Hematopoietic multipotent progenitor cell treated with erythropoietin and hydrocortisone succinate and interleukin-3 and kit ligand, for 4 days (in vitro differentiated cells): Measurements from ENCODE around the gene ANKRD33B.
A peak's percentile ranks its signal among the peaks of the same experiment; 100 is the strongest.

Source experiments
- DNase-seq: peaks from one replicate; pipeline ENCODE4 v3.0.0-alpha.2; 2015

The ANKRD33B gene

GRCh38 chr5:10580531-10581423 lies 16.9 kb downstream of the ANKRD33B start:
- no peak for DNase-seq

GRCh38 chr5:10581424-10581748 lies 17.5 kb downstream of the ANKRD33B start:
- no peak for DNase-seq

- no peak for DNase-seq
Measured at GRCh38 chr5:10581867-10582511, 18.1 kb downstream of the ANKRD33B start.

GRCh38 chr5:10582512-10582897 lies 18.6 kb downstream of the ANKRD33B start:
- DNase-seq, result no peak

GRCh38 chr5:10583663-10584572 lies 20.0 kb downstream of the ANKRD33B start:
- DNase-seq, result no peak

GRCh38 chr5:10584714-10585517 lies 21.0 kb downstream of the ANKRD33B start:
- DNase-seq, result no peak

- DNase-seq, result no peak
Measured at GRCh38 chr5:10585518-10585915, 21.6 kb downstream of the ANKRD33B start.

GRCh38 chr5:10586008-10586407 lies 22.1 kb downstream of the ANKRD33B start:
- no peak for DNase-seq

- no peak for DNase-seq
Measured at GRCh38 chr5:10586555-10586954, 22.7 kb downstream of the ANKRD33B start.

- DNase-seq, result no peak
Measured at GRCh38 chr5:10588109-10588775, 24.4 kb downstream of the ANKRD33B start.

- DNase-seq, result peak; percentile 98
Measured at GRCh38 chr5:10588779-10589447, 25.0 kb downstream of the ANKRD33B start.

GRCh38 chr5:10590226-10590999 lies 26.5 kb downstream of the ANKRD33B start:
- peak; percentile 73 for DNase-seq

GRCh38 chr5:10591159-10591558 lies 27.3 kb downstream of the ANKRD33B start:
- no peak for DNase-seq

GRCh38 chr5:10591966-10592365 lies 28.1 kb downstream of the ANKRD33B start:
- DNase-seq, result no peak

- DNase-seq, result no peak
Measured at GRCh38 chr5:10592601-10593000, 28.7 kb downstream of the ANKRD33B start.

GRCh38 chr5:10593531-10594181 lies 29.8 kb downstream of the ANKRD33B start:
- no peak for DNase-seq

- peak; percentile 43 for DNase-seq
Measured at GRCh38 chr5:10594591-10595210, 30.8 kb downstream of the ANKRD33B start.

- no peak for DNase-seq
Measured at GRCh38 chr5:10595293-10595671, 31.4 kb downstream of the ANKRD33B start.

GRCh38 chr5:10595672-10596309 lies 31.9 kb downstream of the ANKRD33B start:
- peak; percentile 41 for DNase-seq
